Subcutaneous abdominal adipose tissue (tissue), 5 donors: ENCODE measurements around the gene MRPS6.

Source experiments
- H3K27ac ChIP-seq: one replicate; pipeline ENCODE4 v1.7.0; 2013; ENCODE audit warnings: low read depth, mild to moderate bottlenecking, inconsistent platforms, low read length, moderate library complexity
- H3K27me3 ChIP-seq, 5 donors: one replicate each; pipeline ENCODE4 v1.7.0; 2013; ENCODE audit warnings: low read length in 5 of 5, inconsistent platforms in 1 of 5; ENCODE audit not compliant: control insufficient read depth in 5 of 5, insufficient read depth in 4 of 5
- H3K36me3 ChIP-seq, 5 donors: one replicate each; pipeline ENCODE4 v1.7.0; 2013; ENCODE audit warnings: low read length in 5 of 5; ENCODE audit not compliant: control insufficient read depth in 5 of 5, insufficient read depth in 5 of 5
- H3K4me1 ChIP-seq, 5 donors: one replicate each; pipeline ENCODE4 v1.7.0; 2013; ENCODE audit warnings: low read length in 5 of 5, mild to moderate bottlenecking in 3 of 5, moderate library complexity in 1 of 5; ENCODE audit not compliant: control insufficient read depth in 5 of 5, insufficient read depth in 5 of 5
- H3K4me3 ChIP-seq, 5 donors: one replicate each; pipeline ENCODE4 v1.7.0; 2013; ENCODE audit warnings: low read length in 5 of 5, low read depth in 1 of 5
- H3K9ac ChIP-seq, 5 donors: one replicate each; pipeline ENCODE4 v1.7.0; 2013; ENCODE audit warnings: low read length in 5 of 5, mild to moderate bottlenecking in 4 of 5, moderate library complexity in 3 of 5
- H3K9me3 ChIP-seq, 5 donors: one replicate each; pipeline ENCODE4 v1.7.0; 2013; ENCODE audit warnings: low read length in 5 of 5; ENCODE audit not compliant: control insufficient read depth in 5 of 5
- donor health status: healthy.
- donor health status: healthy.
- donor health status: healthy.
- donor health status: healthy.
- donor health status: healthy.

Gene MRPS6

GRCh38 chr21:34073032-34073748 lies at the start of gene MRPS6, which contains the start of gene SLC5A3:
MRPS6 (plus strand) TSS chr21:34073578; CDS start chr21:34073701, 123 bp downstream.
SLC5A3 (plus strand) TSS chr21:34073578; CDS start chr21:34095199, 21,621 bp downstream.
- Histone ChIP-seq H3K27me3 (no peaks in the 10 kb centered on the region), H3K27ac (peak within 1 kb of the TSS; percentile 86)

GRCh38 chr21:34023691-34024373 lies 49.5 kb upstream of the MRPS6 start:
- Histone ChIP-seq H3K27ac (no peak overlapping the region), H3K9me3 (peaks cover 3 to 10% (median 6%) of the 10 kb centered on the region in 5 donors), H3K27me3 (no peaks in the 10 kb centered on the region), H3K9ac (no peak overlapping the region), H3K4me1 (peaks cover 0 to 25% (median 4%) of the 10 kb centered on the region in 5 donors), H3K36me3 (no peaks in the 10 kb centered on the region), H3K4me3 (no peak overlapping the region)

More at GRCh38 chr21:34073032-34073748, at the start of gene MRPS6, which contains the start of gene SLC5A3:
- Histone ChIP-seq H3K9me3 (no peaks in the 10 kb centered on the region), H3K4me3 (peak within 1 kb of the TSS; percentile 77 to 93 (median 86)), H3K9ac (peak within 1 kb of the TSS; percentile 43 to 86 (median 81)), H3K36me3 (no peaks in the 10 kb centered on the region), H3K4me1 (peaks cover 0 to 43% (median 39%) of the 10 kb centered on the region in 5 donors)

- Histone ChIP-seq H3K4me1 (peaks cover 0 to 25% (median 4%) of the 10 kb centered on the region in 5 donors), H3K27me3 (no peaks in the 10 kb centered on the region), H3K4me3 (no peak overlapping the region), H3K27ac (no peak overlapping the region), H3K9me3 (peaks cover 3 to 10% (median 6%) of the 10 kb centered on the region in 5 donors), H3K9ac (no peak overlapping the region), H3K36me3 (no peaks in the 10 kb centered on the region)
Observed at GRCh38 chr21:34024374-34024693, 49.0 kb upstream of the MRPS6 start.

- Histone ChIP-seq H3K4me3 (no peak overlapping the region), H3K9ac (no peak overlapping the region), H3K9me3 (peaks cover 0 to 4% (median 0%) of the 10 kb centered on the region in 5 donors), H3K27me3 (no peaks in the 10 kb centered on the region), H3K27ac (no peak overlapping the region), H3K36me3 (no peaks in the 10 kb centered on the region), H3K4me1 (peaks cover 0 to 11% (median 0%) of the 10 kb centered on the region in 5 donors)
Observed at GRCh38 chr21:34027721-34028461, 45.5 kb upstream of the MRPS6 start.

- H3K9me3 ChIP-seq: peaks cover 0 to 4% (median 0%) of the 10 kb centered on the region in 5 donors
- H3K36me3 ChIP-seq: no peaks in the 10 kb centered on the region
- no peaks in the 10 kb centered on the region for H3K27me3 ChIP-seq
- H3K9ac ChIP-seq: no peak overlapping the region
- H3K27ac ChIP-seq: no peak overlapping the region
- peaks cover 0 to 5% (median 0%) of the 10 kb centered on the region in 5 donors for H3K4me1 ChIP-seq
- H3K4me3 ChIP-seq: peak overlapping the region in 3 of 5 donors; percentile 13 to 25 (median 20)
Observed at GRCh38 chr21:34029743-34030528, 43.4 kb upstream of the MRPS6 start.

GRCh38 chr21:34031835-34032370 lies 41.5 kb upstream of the MRPS6 start:
- H3K36me3 ChIP-seq: no peaks in the 10 kb centered on the region
- H3K9ac ChIP-seq: no peak overlapping the region
- peaks cover 0 to 4% (median 0%) of the 10 kb centered on the region in 5 donors for H3K9me3 ChIP-seq
- H3K4me3 ChIP-seq: no peak overlapping the region
- no peaks in the 10 kb centered on the region for H3K4me1 ChIP-seq
- no peak overlapping the region for H3K27ac ChIP-seq
- H3K27me3 ChIP-seq: peaks cover 0 to 3% (median 0%) of the 10 kb centered on the region in 5 donors

- H3K4me1 ChIP-seq: peaks cover 0 to 1% (median 0%) of the 10 kb centered on the region in 5 donors
- no peak overlapping the region for H3K9ac ChIP-seq
- H3K27ac ChIP-seq: no peak overlapping the region
- no peaks in the 10 kb centered on the region for H3K9me3 ChIP-seq
- H3K4me3 ChIP-seq: no peak overlapping the region
- no peaks in the 10 kb centered on the region for H3K36me3 ChIP-seq
- peaks cover 0 to 3% (median 0%) of the 10 kb centered on the region in 5 donors for H3K27me3 ChIP-seq
Observed at GRCh38 chr21:34034369-34035014, 38.9 kb upstream of the MRPS6 start.

- no peaks in the 10 kb centered on the region for H3K36me3 ChIP-seq
- H3K4me3 ChIP-seq: no peak overlapping the region
- peaks cover 0 to 6% (median 0%) of the 10 kb centered on the region in 5 donors for H3K4me1 ChIP-seq
- H3K9me3 ChIP-seq: no peaks in the 10 kb centered on the region
- peaks cover 0 to 3% (median 0%) of the 10 kb centered on the region in 5 donors for H3K27me3 ChIP-seq
- H3K27ac ChIP-seq: no peak overlapping the region
- no peak overlapping the region for H3K9ac ChIP-seq
Observed at GRCh38 chr21:34035619-34036354, 37.6 kb upstream of the MRPS6 start.
